DMS53 (cell line): ENCODE results near the gene FAM114A1.

ENCODE experiments used
- DNase-seq: peaks from one replicate; lab custom pipeline; 2025; lab: John Stamatoyannopoulos, UW

Gene FAM114A1

DNA sequence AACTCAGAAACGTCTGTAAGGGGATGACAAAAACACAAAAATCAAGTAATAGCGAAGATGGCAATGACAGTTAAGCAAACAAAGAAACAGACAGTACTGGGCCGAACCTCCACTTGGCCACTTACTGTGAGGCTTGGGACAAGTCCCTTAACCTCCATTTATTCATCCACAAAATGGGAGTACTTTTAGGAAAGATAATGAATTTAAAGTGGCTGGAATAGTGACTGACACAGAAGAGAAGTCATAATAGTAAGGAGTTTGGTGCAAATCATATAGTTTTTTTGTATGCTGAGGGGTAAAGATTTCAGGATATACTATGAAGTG is 9.5 kb upstream of the FAM114A1 start:
- no peak for DNase-seq

DNA sequence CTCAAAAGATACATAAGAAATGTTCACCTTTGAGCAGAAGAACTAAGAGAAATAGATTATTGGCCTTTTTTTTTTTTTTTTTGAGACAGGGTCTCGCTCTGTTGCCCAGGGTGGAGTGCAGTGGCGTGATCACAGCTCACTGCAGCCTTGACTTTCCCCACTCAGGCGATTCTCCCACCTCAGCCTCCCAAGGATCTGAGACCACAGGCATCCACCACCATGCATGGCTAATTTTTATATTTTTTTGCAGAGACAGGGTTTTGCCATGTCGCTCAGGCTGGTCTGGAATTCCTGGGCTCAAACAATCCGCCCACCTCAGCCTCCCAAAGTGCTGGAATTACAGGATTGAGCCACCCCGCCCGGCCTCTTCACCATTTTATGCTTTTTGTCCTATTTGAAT is 8.1 kb upstream of the FAM114A1 start:
- DNase-seq: no peak

DNA sequence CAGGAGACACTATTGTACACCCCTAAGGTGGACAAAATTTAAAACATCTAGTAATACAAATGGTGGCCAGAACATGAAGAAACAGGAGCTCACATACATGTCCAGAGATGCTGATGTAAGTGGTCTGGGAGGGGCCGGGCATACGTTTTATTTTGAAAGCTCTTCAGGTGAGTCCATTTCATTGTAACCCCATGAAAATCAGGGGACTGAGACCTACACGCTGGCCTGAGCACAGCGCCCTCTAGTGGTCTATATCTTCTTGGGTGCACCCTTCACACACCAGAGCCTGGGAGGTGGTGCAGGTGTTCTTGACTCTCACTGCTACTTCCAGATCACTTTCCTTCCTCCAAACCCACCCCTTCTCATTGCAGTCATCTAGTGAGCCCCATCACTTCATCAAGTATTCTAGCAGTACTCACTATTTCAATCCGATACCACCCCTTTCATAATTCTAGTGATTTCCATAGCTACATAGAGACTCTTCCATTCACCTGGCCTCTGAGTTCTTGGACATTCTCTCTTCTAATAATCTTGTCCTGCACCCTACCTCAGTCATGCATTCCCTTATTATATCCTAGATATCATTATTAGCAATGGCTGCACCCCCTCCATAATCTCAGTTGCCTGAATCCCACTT is 6.7 kb upstream of the FAM114A1 start:
- peak; percentile 95 for DNase-seq

DNA sequence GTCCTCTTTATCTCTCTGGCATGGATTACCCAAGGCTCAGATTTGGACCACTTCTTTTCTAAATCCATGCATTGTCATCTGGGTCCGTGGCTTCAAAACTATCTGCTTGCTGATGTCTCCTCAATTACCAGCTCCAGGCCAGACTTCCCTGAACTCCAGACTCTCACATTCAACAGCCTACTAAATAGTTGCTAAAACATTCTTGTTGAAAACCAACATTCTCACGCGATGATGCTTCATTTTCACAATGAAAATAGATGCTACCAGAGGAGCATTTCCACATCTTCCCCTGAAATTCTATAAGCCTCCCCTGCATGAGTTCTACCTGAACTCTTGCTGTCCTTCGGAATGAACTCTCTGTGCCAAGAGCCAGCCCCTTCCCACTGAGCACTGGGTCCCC is 5.8 kb upstream of the FAM114A1 start:
- DNase-seq: no peak

DNA sequence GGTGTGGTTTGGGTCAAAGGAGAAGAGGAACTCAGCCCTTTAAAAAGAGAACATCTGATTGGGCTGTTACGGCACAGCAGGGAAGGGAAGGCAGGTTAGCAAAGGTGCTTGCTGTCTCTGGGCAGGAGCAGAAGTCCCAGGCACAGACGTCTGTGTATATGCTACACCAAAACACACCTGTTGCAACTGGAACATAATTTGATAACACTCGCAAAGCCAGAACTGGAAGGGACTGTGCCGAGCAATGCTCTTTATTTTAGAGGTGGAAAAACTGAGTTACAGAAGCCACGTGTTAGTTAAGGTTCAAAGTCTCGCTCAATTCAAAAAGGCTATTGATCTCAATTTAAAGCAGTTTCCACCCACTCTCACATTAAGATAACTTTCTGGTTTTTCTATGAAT is 2.2 kb upstream of the FAM114A1 start:
- no peak for DNase-seq

GRCh38 chr4:38866973-38867477 is 581 bp upstream of the FAM114A1 start:
- no peak for DNase-seq

- peak; percentile 72 for DNase-seq
Measured at GRCh38 chr4:38868059-38868960, 704 bp downstream of the FAM114A1 start.

GRCh38 chr4:38869511-38869910 is 1.9 kb downstream of the FAM114A1 start:
- no peak for DNase-seq

DNA sequence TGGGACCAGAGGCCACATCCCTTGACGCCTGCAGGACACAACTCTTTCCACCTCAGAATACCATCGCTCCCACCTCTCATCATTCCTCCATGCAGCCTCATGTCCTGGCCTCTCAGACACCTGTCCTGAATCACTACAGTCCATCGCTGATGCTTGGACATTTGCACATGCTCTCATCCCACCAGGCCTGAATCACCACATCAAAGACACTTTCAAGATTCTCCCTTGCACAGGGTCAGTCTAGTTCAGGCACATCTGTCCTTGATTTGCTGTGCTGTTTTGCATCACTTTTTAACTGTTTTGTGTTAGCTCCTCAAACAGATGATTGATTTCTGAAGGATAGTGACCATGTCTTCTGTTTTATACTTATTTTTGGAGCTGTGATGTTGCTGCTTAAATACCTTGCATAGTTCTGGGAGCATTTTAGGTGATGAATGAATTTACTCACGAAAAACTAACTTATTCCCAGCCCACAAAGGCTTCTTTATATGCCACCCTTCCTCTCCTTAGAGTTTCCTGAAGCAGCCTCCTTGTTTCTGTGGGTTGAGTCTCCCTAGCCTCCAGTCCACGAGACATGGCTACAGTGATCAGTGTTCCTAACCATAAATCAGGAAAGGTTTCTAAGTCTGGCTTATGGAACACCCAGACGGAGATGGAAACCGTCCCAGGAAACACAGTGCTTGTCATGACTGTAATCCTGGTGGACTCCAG is 2.6 kb downstream of the FAM114A1 start:
- peak; percentile 28 for DNase-seq

DNA sequence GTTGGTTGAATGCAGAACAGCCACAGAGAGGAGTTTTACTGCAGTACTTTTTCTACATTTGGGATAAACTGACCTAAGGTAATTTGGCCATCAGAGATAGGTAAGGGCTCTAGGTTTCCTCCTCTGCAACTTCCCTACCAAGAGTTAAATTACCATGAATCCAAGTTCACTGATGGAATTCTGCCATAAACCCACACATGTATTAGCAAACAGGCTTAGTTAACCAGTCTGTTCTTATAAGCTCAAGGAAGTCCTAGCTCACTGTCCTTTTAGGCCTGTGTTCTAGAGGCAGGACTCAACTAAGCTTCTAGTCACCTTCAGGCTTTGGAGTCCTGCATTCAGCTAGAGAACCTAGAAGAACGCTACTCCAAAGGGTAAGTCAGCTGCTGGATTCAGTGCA is 4.0 kb downstream of the FAM114A1 start:
- DNase-seq: peak; percentile 59

GRCh38 chr4:38872620-38873019 is 5.0 kb downstream of the FAM114A1 start:
- DNase-seq: peak; percentile 99

DNA sequence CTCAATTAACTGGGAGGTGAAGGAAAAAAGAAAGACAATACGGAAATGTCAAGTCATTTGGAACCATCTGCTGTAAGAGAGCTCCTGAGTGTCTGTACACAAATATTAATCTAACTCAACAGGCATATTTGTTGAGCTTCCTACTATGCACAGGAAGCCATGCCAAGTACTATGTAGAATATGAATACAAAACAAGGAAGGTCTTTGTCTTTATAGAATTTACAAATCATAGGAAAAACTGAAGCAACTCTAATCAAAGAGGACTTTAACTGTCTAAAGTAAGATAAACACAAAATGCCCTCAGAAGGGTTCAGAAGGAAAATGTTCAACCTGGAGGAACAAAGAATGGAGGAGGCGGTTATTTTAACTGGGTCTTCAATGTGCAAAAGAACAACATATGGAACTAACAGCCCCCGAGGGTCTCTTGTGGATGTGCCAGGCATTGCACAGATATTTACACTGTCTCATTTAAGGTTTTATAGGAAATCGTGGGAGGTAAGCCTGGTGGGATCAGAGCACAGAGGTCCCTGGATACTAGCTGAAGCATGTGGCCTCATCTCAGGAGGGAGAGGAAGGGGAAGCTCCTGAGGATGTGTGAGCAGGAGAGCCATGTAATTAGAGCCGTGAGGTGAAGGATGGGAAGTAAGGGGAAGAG is 5.8 kb downstream of the FAM114A1 start:
- DNase-seq: peak; percentile 85

GRCh38 chr4:38876636-38877035 is 9.0 kb downstream of the FAM114A1 start:
- DNase-seq: no peak

- no peak for DNase-seq
Measured at GRCh38 chr4:38884254-38884653, 16.6 kb downstream of the FAM114A1 start.

DNA sequence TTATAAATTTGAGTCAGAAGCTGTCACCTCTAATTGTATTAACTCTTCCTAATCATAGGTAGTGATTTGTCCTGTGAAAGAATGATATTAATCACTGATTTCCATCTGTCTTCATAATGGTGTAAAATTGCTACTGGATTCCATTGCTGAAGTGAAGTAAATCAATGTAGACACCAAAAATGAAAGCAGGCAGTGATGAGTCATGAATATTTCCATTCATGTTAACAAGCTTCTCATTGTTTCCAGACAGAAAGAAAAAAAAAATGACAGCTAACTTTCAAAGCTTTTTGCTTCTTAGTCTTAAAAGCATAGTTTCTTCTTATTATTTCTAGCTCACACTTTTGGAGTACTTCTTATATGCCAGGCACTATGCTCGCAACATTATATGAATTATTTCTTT is 21.5 kb downstream of the FAM114A1 start:
- DNase-seq: peak; percentile 49

- no peak for DNase-seq
Measured at GRCh38 chr4:38891051-38891983, 23.7 kb downstream of the FAM114A1 start.

DNA sequence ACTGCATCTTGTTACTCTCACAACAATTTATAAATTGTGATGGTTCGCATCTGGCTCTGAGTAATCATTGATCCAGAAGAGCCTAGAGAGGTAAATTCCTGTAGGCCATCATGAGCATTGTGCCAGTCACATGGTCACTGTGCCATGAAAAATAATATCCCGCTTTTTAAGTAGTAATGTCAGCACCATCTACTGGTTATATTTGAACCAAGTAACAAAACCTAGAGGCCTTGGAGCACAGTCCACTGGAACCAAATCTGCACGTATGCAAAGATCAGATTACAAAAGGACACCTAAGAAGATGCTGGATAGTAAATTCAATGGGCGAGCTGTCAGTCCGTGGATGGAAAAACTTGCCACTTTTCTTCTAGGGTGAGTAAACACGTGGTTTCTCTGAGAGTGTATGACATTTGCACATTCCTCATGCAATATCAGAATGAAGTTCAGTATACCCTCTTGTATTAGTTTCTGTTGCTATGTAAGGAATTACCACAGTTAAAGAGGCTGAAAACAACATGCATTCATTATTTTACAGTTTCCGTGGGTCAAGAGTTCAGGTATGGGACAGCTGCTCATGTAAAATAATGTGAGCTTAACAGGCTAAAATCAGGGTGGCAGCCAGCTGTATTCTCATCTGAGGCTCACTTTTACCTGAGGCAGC is 26.8 kb downstream of the FAM114A1 start:
- peak; percentile 33 for DNase-seq

DNA sequence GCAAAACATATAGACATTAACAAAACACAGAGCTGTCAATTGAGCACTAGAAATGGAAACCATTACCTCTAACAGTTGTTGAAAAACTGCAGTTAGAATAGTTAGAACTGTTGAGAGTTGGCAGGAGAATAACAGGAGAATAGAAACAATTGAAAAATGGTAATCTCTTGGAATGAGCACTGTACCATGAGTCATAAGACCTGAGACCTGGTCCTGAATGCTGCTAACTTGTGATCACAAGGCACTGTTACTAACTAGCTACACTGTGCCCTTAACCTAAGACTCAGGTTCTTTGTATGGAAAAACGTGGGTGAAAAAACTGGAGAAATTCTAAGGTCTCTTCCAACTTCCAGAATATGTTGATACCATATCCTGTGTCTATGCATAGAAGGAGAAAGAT is 29.3 kb downstream of the FAM114A1 start:
- no peak for DNase-seq

DNA sequence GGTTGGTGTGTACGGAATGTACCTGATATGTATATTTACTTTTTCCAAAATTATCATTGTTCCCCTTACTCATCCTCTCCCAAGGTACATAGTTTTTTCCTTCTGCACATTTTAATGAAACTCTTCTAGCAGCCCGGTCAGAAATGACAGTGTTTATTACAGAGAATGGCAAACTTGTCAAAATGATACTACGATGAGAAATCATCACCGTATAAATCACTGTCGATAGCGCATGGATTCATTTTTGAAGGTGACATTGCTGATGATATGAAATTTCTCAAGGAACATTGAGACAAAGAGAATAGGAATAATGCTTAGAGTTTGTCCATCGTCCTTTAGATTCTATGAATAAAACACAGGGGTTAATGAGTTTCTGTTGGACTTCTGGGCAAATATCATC is 30.6 kb downstream of the FAM114A1 start:
- DNase-seq: no peak

DNA sequence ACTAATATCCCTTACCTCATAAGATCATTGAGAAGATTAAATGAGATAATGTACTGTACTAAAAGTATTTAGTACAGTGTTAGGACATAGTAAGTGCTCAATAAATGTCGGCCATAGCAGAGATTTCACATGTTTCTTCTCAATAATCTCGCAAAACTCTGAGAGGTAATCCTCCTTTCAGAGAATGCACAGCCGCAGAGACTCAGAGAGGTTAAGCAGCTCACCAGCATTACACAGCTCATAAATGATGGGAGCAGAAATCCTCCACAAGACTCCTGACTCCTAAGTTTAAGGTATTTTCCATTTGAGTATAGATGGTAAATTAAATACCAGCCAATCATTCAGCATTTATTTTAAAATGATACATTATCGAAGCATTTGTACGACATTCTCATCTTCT is 34.6 kb downstream of the FAM114A1 start:
- DNase-seq: no peak

GRCh38 chr4:38902695-38903094 is 35.1 kb downstream of the FAM114A1 start:
- DNase-seq: peak; percentile 73
